Measurements from ENCODE around the gene ALDH1A1. TPM values are rescaled to one million over a fixed set of nuclear protein-coding genes. Genes with fewer than 3 reads are reported as not detected.

ALDH1A1 gene
- polyA plus RNA-seq, 1 donor (not counting 4 experiments of a cell fraction or from before 2014, with no cell fraction given), result 0.08 TPM

DNA sequence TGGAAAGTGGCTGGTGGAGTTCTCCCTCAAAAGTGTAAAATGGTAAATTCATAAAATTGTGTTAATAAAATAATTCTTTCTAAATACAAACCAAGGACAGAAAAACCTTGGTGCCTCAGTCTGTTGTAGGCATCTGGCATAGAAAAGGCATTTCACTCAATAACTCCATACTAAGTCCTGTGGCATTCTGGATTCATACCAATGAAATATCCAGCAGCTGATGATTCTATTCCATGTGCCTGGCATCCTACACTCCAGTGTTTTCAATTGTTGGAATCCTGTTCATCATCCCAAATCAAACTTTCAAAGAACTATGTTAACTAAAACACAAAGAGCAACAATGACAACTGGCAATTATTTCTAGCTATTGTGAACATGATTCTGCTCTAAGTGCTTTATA, 21.6 kb upstream of the ALDH1A1 start:
- H3K9me1 ChIP-seq (ENCODE audit: control insufficient read depth, extremely low read depth, insufficient read depth, low read length), result no peaks in the 10 kb centered on the region
- H3K4me2 ChIP-seq (ENCODE audit: control insufficient read depth, extremely low read depth, insufficient read depth, low read depth, low read length), result no peak overlapping the region
- no peak overlapping the region for H3K9ac ChIP-seq (ENCODE audit: control insufficient read depth, extremely low read depth, insufficient read depth, low read length)
- TF ChIP-seq EZH2 (IDR thresholded peaks at IDR 0.05; ENCODE audit: low read length), result no peak
- TF ChIP-seq, protein P1, sequence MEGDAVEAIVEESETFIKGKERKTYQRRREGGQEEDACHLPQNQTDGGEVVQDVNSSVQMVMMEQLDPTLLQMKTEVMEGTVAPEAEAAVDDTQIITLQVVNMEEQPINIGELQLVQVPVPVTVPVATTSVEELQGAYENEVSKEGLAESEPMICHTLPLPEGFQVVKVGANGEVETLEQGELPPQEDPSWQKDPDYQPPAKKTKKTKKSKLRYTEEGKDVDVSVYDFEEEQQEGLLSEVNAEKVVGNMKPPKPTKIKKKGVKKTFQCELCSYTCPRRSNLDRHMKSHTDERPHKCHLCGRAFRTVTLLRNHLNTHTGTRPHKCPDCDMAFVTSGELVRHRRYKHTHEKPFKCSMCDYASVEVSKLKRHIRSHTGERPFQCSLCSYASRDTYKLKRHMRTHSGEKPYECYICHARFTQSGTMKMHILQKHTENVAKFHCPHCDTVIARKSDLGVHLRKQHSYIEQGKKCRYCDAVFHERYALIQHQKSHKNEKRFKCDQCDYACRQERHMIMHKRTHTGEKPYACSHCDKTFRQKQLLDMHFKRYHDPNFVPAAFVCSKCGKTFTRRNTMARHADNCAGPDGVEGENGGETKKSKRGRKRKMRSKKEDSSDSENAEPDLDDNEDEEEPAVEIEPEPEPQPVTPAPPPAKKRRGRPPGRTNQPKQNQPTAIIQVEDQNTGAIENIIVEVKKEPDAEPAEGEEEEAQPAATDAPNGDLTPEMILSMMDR (optimal IDR thresholded peaks at IDR 0.05 in 1 of 3, IDR thresholded peaks at IDR 0.05 in 1 of 3, conservative IDR thresholded peaks at IDR 0.05 in 1 of 3; ENCODE audit: extremely low read depth in 1 of 3, insufficient read depth in 2 of 3, low read length in 3 of 3), result no peak
- DNase-seq (ENCODE audit: low read depth, low spot score) (no peak), FAIRE-seq (no peak)
- H3K36me3 ChIP-seq (ENCODE audit: control insufficient read depth in 2 of 2, extremely low read depth in 1 of 2, insufficient read depth in 2 of 2, low read length in 2 of 2), result no peaks in the 10 kb centered on the region
- H3K9me3 ChIP-seq (ENCODE audit: control insufficient read depth, low read depth, low read length), result no peaks in the 10 kb centered on the region
- H3K4me1 ChIP-seq (ENCODE audit: control insufficient read depth, extremely low read depth, insufficient read depth, low read length), result peaks cover 19% of the 10 kb centered on the region
- dilution Hi-C loops (cut with MboI; ENCODE audit: extremely low pct_ligation_motif_present, low sequenced_read_pairs), result no loop called here
- H3K79me2 ChIP-seq (ENCODE audit: control insufficient read depth, insufficient read depth, low read length), result no peaks in the 10 kb centered on the region
- no peak overlapping the region for H2AFZ ChIP-seq (ENCODE audit: control insufficient read depth, low read length)
- H3K27me3 ChIP-seq (ENCODE audit: control insufficient read depth, extremely low read depth, insufficient read depth, low read length), result no peaks in the 10 kb centered on the region
- no peak overlapping the region for H3K4me3 ChIP-seq (ENCODE audit: control insufficient read depth in 2 of 3, extremely low read depth in 1 of 3, insufficient read depth in 2 of 3, low read depth in 1 of 3, low read length in 3 of 3)
- no peaks in the 10 kb centered on the region for H4K20me1 ChIP-seq (ENCODE audit: control insufficient read depth, extremely low read depth, insufficient read depth, low read length)
- H3K27ac ChIP-seq (ENCODE audit: control insufficient read depth, insufficient read depth, low read length), result no peak overlapping the region

DNA sequence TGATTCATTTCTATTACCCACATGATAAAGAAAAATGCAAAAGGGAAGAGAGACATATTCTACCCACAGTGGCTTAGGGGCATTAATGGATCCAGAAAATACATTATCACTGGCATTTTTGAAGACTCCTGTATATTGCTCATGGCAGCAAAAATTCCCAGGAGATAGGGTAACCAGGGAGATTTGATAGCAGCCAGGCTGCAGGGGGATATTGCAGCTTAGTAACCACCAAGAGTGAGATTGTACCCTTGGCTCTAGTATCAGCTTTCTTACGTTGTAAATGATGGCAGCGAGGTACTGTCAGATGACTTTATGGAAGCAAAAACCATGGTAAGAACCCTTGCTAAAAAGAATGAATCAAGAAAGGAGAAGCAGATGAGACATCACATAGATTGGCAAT, 19.8 kb upstream of the ALDH1A1 start:
- Histone ChIP-seq H3K27me3 (ENCODE audit: control insufficient read depth, extremely low read depth, insufficient read depth, low read length) (no peaks in the 10 kb centered on the region), H3K9ac (ENCODE audit: control insufficient read depth, extremely low read depth, insufficient read depth, low read length) (no peak overlapping the region), H3K4me3 (ENCODE audit: control insufficient read depth in 2 of 3, extremely low read depth in 1 of 3, insufficient read depth in 2 of 3, low read depth in 1 of 3, low read length in 3 of 3) (no peak overlapping the region), H3K36me3 (ENCODE audit: control insufficient read depth in 2 of 2, extremely low read depth in 1 of 2, insufficient read depth in 2 of 2, low read length in 2 of 2) (no peaks in the 10 kb centered on the region), H3K79me2 (ENCODE audit: control insufficient read depth, insufficient read depth, low read length) (no peaks in the 10 kb centered on the region), H3K9me3 (ENCODE audit: control insufficient read depth, low read depth, low read length) (no peaks in the 10 kb centered on the region), H3K4me2 (ENCODE audit: control insufficient read depth, extremely low read depth, insufficient read depth, low read depth, low read length) (no peak overlapping the region), H2AFZ (ENCODE audit: control insufficient read depth, low read length) (no peak overlapping the region), H3K9me1 (ENCODE audit: control insufficient read depth, extremely low read depth, insufficient read depth, low read length) (no peaks in the 10 kb centered on the region), H3K27ac (ENCODE audit: control insufficient read depth, insufficient read depth, low read length) (no peak overlapping the region), H3K4me1 (ENCODE audit: control insufficient read depth, extremely low read depth, insufficient read depth, low read length) (peaks cover under 1% of the 10 kb centered on the region), H4K20me1 (ENCODE audit: control insufficient read depth, extremely low read depth, insufficient read depth, low read length) (no peaks in the 10 kb centered on the region)
- TF ChIP-seq EZH2 (IDR thresholded peaks at IDR 0.05; ENCODE audit: low read length), result no peak
- TF ChIP-seq, protein P1 (optimal IDR thresholded peaks at IDR 0.05 in 1 of 3, IDR thresholded peaks at IDR 0.05 in 1 of 3, conservative IDR thresholded peaks at IDR 0.05 in 1 of 3; ENCODE audit: extremely low read depth in 1 of 3, insufficient read depth in 2 of 3, low read length in 3 of 3), result no peak
- FAIRE-seq (no peak), DNase-seq (ENCODE audit: low read depth, low spot score) (no peak)
- dilution Hi-C loops (cut with MboI; ENCODE audit: extremely low pct_ligation_motif_present, low sequenced_read_pairs), result no loop called here
